ENCODE data around the gene TSSK2.

The TSSK2 gene

DNA sequence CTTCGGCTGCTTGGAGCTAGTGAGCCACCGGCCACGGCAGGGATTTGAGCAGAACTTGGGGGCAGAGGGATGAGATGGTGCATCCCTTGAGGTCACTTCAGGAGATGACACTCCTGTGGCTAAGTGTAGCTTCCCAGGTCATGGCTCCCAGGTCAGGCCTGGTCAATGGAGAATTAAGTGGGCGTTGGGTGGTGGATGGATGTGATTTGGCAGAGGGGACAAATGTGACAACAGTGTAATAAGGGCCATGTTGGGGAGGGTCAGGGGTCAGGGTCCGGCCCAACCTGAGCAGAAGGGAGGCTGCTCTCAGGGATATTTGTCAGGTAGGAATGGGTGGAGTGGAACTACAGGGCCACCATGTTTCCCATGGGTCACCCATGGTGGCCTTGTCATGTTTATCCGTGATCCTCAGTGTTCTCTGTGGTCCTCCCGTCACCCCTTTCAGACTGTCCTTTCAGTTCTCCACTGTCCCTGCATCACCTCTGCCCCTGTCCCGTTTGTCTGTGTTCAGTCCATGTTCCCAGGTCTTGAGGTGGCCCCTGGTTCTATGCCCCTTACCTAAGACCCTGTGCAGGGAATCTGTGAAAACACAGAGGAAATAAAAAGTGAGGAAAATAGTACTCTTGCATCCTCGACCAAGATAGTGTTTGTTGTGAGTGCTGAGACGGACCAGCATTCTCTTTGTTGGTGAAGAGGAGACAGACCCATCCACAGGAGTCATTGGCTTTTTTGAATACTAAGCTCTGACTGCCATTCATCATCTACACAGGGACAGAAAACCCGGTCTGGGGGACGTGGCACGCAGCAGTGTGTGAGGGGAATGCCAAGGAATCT lies 41.3 kb downstream of the TSSK2 start:
- no peak for DNase-seq

DNA sequence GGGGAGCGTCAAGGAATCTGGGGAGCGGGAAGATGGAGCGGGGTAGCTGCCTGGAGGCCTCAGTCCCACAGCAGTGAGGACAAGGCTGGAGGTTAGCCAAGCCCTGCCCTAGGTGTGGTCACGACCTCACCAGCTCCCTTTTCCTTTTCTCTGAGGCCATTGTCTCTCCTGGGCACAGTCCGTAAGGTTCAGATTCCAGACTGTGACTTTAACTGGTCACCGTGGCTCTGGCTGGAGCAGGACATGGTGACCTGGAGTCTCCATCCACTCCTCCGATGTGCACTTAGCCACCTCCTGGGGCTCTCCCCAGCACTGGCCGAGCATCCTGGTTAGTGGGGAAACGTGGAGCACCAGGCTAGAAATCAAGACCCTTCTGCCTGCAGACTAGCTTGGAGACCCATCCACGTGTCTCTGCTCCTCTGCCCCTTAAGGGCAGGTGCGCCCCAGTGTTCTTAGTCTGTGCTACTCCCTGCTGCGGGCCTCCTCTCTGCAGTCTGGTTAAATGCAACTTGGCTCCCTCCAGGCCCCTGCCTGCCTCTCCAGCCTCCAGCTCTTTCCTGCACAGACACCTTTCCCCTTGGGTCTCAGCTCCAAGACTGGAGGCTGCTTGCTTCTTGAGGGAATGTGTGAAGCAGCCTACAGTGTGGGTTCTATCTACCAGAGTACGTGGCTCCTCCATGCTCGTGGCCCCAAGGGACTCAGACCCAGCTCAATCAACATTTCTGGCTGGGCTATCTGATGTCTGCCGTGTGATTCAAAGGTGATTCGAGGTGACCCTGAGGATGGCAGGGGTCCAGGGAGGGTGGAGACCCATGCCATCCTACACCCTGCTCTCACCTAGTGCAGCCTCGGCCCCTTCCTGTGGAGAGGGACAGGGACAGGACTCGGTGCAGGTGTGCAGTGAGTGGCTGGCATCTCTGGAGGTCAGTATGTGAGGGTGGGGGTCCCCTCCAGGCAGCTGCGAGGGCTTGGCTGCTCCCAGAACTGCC lies 42.2 kb downstream of the TSSK2 start:
- no peak for DNase-seq

- DNase-seq = no peak
Measured at GRCh38 chr22:19174106-19175025, 43.3 kb downstream of the TSSK2 start.

GRCh38 chr22:19175026-19175601 lies 44.0 kb downstream of the TSSK2 start:
- DNase-seq = no peak

- no peak for DNase-seq
Measured at GRCh38 chr22:19175602-19176174, 44.6 kb downstream of the TSSK2 start.

DNA sequence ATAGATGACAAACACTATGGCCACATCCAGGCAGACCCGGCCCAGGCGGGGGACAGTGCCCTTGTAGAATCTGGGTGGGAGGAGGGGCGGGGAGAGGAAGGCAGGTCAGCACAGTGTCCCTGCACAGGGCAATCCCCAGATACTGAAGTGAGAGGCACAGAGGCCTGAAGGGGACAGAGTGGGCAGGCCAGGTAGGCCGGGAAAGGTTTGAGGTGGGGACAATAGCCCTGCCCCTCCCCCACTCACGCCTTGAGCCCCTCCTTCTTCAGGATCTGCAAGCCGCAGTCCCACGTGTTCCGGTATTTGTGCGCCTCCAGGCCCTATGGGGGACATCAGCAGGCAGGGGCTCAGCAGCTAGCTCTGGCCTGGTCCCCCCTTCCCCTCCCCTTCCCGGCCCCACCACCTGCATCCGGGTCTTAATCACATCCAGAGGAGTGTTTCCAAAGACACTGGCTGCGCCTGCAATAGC lies 45.1 kb downstream of the TSSK2 start:
- DNase-seq = no peak

DNA sequence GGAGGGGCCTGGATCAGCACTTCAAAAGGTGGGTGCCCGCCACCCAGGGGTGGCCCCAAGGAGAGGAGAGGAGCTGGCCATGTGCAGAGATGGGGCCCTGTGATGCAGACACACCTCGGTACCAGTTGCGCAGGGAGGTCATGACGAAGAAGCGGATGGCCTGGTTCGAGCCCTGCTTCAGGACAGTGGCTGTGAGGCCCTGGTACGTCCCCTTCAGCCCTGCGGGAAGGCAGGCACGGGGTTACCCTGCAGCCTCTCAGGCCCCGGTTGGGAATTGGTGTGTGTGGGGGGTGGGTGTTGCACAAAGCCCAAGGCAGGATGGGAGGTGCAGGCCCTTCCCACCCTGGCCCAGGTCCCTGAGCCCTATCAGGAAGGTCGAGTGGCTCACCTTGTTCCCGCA lies 45.6 kb downstream of the TSSK2 start:
- DNase-seq = no peak

DNA sequence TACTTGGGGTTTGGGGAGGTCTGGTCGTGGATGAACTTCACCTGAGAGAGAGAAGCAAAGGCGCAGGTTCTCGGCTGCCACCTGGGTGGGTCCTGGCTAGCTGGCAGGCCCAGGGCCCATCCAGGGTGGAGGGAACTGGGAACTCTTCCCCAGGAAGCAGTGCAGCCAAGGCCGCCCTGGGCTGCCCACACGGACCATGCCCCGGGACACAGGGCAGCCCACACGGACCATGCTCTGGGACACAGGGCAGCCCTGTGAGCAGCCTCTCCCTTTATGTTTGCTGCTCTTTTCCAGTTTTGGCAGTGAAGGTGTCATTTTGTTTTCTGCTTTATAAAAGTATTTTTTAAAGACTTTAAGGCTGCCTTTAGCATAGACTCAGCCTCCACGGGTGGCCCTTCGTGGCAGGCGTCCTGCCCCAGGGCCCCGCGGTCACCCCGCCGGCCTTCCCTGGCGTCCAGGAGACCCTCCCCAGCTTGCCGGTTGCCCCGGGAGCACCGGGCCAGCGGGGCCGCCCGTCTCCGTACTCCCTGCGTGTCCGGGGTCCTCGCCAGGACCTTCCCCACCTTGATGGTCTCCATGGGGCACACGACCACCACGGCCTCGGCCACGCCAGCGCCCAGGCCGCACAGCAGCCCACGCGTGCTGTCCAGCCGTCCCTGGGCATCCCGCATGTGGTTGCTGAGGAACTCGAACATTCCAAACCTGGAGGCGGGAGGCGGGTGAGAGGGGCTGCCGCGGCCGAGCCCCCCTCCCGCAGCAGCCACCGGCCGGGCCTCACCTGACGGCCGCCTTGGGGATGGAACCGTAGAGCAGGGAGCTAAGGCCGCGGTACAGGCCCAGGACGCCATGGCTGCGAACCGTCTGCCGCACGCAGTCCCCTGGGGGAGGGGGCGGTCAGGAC lies 46.3 kb downstream of the TSSK2 start:
- DNase-seq = no peak

- peak; percentile 48 for DNase-seq
Measured at GRCh38 chr22:19178065-19178656, 47.1 kb downstream of the TSSK2 start.

DNA sequence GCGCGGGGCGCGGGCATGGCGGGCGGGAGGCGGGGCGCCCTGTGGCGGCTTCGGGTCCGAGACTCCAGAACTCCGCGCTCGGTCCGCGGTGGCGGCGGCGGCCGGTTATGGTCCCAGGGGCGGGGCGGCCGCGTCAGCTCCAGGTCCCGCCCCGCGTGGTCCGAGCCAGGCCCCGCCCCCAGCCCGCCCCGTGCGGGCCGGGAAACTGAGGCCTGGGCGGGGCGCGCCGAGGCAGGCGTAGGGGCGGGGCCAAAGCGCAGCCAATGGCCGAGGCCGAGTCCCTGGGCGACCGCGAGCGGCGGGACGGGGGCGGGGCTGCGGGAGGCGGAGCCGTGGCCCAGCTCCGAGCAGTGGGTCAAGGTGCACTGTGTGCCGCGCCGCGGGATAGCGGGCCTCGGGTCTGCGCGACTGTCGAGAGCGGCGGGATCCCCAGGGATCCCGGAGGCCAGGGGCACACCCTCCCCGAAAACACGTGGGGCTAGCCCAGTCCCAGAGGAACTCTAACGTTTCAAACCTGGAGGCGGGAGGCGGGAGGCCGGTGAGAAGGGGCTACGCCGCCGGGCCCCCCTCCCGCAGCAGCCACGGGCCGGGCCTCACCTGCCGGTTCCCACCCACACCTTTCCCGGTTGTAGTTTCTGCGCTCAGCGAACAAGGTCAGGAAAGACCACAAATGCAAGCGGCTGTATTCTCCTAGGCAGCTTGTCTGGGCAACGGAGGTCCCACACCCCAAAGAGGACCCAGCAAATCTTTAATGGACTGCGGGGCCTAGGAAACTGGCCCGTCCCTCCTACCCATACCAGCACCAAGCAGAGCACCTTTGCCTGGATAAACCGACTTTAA lies 47.8 kb downstream of the TSSK2 start, which contains the start of gene SLC25A1:
Gene SLC25A1, minus strand, starts transcription at position 80 of the 840 bp plus-strand sequence. Its CDS starts 63 bp downstream, at position 17.
- DNase-seq = peak; percentile 68

DNA sequence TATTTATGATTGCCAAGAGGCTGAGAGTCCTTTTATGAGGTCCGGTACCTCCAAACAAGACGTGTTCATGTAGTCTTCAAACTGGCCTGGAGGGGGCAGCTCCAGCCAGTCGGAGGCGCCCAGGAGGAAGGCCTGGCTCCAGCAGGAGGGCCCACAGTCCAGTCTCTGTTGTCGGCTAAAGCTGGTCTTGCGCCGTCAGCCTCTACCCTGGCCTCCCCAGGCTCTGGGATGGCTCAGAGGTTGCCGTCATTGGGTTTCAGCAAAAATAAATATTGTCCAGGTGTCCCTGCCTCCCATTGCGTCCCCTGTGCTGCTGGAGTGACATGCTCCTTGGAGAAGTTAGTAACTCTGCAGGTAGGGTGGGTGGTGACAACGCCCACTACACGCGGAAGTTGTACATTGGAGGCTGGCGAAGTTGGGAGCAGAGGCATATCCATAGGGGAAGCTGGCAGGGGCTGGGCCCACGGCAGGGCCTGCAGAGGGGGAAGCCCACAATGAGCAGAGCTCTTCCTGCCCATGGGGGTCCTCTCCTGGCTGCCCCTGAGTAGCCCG lies 48.5 kb downstream of the TSSK2 start:
- DNase-seq = no peak

DNA sequence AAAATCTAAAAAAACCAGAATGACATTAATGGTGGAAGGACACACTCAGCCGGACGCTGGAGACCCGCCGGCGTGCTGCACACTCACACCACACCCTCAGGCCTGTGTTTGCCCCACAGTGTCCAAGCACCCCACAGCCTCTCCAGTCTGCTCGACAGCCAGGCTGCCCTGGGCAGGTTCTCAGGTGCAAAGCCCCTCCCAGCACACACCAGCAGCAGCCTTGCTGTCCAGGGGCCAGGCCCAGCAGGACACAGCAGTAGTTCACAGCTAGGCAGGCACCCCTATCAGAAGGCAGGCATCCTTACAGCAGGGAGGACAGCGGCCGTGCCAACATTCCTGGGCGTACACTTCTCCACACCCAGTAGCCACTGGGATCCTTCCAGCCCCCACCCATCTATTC lies 49.1 kb downstream of the TSSK2 start:
- no peak for DNase-seq

DNA sequence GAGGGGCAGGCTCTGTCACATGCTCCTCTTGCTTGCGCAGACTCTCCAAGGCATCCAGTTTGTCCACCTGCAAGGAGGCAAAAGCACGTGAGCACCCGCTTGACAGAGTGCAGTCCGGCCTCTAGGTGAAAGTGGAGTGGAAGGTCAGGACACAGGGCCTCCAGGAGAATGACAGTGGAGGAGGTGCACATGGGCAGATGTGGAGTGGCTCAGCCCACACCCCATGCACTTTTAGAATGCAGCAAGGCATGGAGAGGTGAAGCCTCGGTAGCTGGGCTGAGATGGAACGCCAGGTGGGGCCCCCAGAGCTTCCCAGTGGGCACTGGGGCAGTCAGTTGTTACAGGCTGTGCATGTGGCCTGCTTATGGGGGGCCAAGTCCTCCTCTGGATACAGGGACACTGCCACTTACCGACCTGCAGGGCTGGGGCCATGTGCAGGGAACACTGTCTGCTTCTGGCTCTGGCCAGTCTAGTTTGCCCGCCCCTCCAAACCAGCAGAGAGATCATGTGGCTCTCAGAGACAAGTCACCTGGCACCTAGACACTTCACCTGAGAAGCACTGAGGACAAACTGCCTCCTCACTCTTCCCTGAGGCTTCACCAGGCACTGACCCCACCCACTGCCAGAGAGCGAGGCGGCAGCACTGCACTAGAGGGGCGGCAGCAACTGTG lies 49.8 kb downstream of the TSSK2 start:
- no peak for DNase-seq

DNA sequence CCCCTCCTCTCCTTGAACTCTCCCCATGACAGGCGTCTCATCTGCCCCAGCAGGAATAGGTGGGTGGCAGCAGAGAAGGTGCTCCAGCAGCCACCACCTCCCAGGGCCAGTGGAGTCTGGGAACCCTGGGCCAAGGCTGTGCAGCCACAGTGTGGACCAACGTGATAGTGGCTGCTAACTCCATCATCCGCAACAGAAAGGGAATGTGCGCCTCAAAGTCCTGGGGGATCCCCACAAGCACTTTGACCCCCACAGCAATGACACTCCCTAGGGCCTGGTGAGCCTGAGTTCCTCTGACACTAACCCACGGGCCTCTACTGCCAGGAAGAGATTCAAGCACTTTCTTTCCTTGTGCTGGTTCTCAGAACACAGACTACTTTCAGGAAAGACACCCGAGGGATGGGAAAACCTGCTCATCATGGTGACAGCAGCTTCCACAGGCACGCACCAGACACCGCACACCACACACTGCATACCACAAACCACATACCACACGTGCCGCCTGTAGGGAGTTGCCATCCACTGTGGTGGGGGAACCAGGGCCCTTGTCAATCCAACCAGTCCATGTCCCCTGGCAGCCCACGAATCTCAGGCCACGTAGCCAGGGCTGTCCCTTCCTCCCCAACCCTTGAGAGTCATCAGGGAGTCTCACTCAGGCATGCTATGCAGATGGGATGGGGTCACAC lies 50.8 kb downstream of the TSSK2 start:
- DNase-seq = no peak
